Osteoblast (primary cell): ENCODE results near the gene MANBA. TPM values are rescaled to one million over a fixed set of nuclear protein-coding genes. Genes with fewer than 3 reads are reported as not detected.
"Not testable (repeated sequence)": the region's sequence is repeated elsewhere in the genome, so short reads cannot be mapped to it uniquely, and the experiment has no call there.

Experiments used
- DNase-seq: peaks from one replicate; pipeline ENCODE4 v3.0.0; 2011; ENCODE audit warnings: low spot score, mixed read lengths; ENCODE audit not compliant: insufficient read length; ENCODE audit errors: missing footprints
- H2AFZ ChIP-seq: 2 replicates; pipeline ENCODE4 v1.6.0; 2011; ENCODE audit warnings: mild to moderate bottlenecking, low read length
- H3K27ac ChIP-seq: 2 replicates; pipeline ENCODE4 v1.5.1; 2011; ENCODE audit warnings: mild to moderate bottlenecking, low read depth, low read length, moderate library complexity
- H3K27me3 ChIP-seq: 2 replicates; pipeline ENCODE4 v1.6.0; 2012; ENCODE audit warnings: mild to moderate bottlenecking, control low read depth, inconsistent platforms, low read length, moderate library complexity; ENCODE audit not compliant: insufficient read depth
- H3K36me3 ChIP-seq: 2 replicates; pipeline ENCODE4 v1.5.1; 2011; ENCODE audit warnings: mild to moderate bottlenecking, low read length, control low read depth, moderate library complexity; ENCODE audit not compliant: insufficient read depth
- H3K4me1 ChIP-seq: 2 replicates; pipeline ENCODE4 v1.5.1; 2011; ENCODE audit warnings: mild to moderate bottlenecking, low read length, control low read depth, moderate library complexity; ENCODE audit not compliant: insufficient read depth
- H3K4me2 ChIP-seq: 2 replicates; pipeline ENCODE4 v1.6.0; 2011; ENCODE audit warnings: mild to moderate bottlenecking, low read length; ENCODE audit not compliant: insufficient read depth
- H3K4me3 ChIP-seq: fragments of 200-600 bp; sonication (generic); 3 replicates; pipeline ENCODE4 v1.5.1; 2012; ENCODE audit warnings: mild to moderate bottlenecking, low read length, inconsistent platforms; ENCODE audit not compliant: insufficient read depth
- H3K79me2 ChIP-seq: 2 replicates; pipeline ENCODE4 v1.6.0; 2012; ENCODE audit warnings: mild to moderate bottlenecking, low read length, control low read depth, inconsistent platforms; ENCODE audit not compliant: insufficient read depth
- H3K9me3 ChIP-seq: 2 replicates; pipeline ENCODE4 v1.5.1; 2011; ENCODE audit warnings: low read depth, low read length, control low read depth
- H4K20me1 ChIP-seq: 2 replicates; pipeline ENCODE4 v1.6.0; 2012; ENCODE audit warnings: mild to moderate bottlenecking, low read length, control low read depth; ENCODE audit not compliant: insufficient read depth
- total RNA-seq: library from RNA; depleted of rRNA; stranded (reverse); fragments of >200 nt; gene quantifications from 2 replicates; pipeline ENCODE4 v1.2.3, GENCODE V29; 2012
- TF ChIP-seq, protein P1 (sequence below): IDR thresholded peaks from 2 replicates; pipeline ENCODE4 v1.5.1; 2011; ENCODE audit warnings: mild to moderate bottlenecking, low read depth, low read length, moderate library complexity; ENCODE audit errors: extremely low read depth

MANBA gene
- total RNA-seq, 1 donor, result 64.1 TPM

DNA sequence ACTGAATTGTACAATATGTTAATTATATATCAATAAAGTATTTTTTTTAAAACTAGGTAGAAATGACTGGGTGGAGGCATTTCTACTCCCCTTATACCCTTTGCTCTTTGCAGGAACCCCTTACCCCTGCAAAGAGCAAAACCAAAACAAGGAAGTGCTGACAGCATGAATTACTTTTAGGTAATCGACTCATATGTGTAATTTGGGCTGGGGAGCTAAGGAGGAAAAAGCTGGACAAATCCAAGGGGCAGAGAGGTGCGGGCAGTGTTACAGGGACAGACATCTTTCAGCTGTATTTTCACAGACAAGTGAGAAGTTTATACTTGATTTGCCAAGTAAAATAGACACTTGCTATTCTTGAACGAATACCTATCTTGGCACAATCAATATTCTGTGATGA lies 35.5 kb downstream of the MANBA start:
- TF ChIP-seq, protein P1, sequence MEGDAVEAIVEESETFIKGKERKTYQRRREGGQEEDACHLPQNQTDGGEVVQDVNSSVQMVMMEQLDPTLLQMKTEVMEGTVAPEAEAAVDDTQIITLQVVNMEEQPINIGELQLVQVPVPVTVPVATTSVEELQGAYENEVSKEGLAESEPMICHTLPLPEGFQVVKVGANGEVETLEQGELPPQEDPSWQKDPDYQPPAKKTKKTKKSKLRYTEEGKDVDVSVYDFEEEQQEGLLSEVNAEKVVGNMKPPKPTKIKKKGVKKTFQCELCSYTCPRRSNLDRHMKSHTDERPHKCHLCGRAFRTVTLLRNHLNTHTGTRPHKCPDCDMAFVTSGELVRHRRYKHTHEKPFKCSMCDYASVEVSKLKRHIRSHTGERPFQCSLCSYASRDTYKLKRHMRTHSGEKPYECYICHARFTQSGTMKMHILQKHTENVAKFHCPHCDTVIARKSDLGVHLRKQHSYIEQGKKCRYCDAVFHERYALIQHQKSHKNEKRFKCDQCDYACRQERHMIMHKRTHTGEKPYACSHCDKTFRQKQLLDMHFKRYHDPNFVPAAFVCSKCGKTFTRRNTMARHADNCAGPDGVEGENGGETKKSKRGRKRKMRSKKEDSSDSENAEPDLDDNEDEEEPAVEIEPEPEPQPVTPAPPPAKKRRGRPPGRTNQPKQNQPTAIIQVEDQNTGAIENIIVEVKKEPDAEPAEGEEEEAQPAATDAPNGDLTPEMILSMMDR, result no peak

GRCh38 chr4:102723511-102723910 lies 37.3 kb downstream of the MANBA start:
- H3K4me3 ChIP-seq, result no peak overlapping the region
- H3K36me3 ChIP-seq, result no peaks in the 10 kb centered on the region
- H2AFZ ChIP-seq, result no peak overlapping the region
- H4K20me1 ChIP-seq, result no peaks in the 10 kb centered on the region
- TF ChIP-seq, protein P1, result no peak
- no peaks in the 10 kb centered on the region for H3K79me2 ChIP-seq
- no peaks in the 10 kb centered on the region for H3K4me1 ChIP-seq
- no peak for DNase-seq
- H3K27me3 ChIP-seq, result no peaks in the 10 kb centered on the region
- no peak overlapping the region for H3K4me2 ChIP-seq
- H3K9me3 ChIP-seq, result no peaks in the 10 kb centered on the region
- H3K27ac ChIP-seq, result no peak overlapping the region

More for the DNA sequence above, 35.5 kb downstream of the MANBA start:
- Histone ChIP-seq H3K36me3 (no peaks in the 10 kb centered on the region), H3K4me2 (no peak overlapping the region), H3K4me3 (no peak overlapping the region), H2AFZ (no peak overlapping the region), H3K9me3 (no peaks in the 10 kb centered on the region), H3K79me2 (no peaks in the 10 kb centered on the region), H3K27ac (no peak overlapping the region), H3K27me3 (no peaks in the 10 kb centered on the region), H4K20me1 (no peaks in the 10 kb centered on the region), H3K4me1 (no peaks in the 10 kb centered on the region)
- no peak for DNase-seq

DNA sequence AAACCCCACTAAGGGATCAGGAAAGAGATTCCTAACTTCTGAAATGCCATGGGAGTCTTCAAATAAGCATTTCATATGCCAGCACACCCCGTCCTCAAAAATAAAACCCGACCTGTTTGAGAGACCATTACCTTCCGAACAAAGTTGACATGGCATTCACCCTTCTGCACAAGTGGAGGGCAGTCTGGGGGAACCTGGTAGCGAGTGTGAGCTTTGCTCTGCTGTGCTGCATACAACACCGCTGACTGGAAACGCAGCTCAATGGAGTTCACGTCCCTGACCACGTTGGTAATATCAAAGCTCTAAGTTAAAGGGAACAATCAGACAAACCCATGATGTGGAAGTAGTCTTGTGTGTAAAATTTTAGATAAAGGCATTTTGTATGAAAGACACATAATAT lies 38.0 kb downstream of the MANBA start:
- Histone ChIP-seq H3K4me1 (no peaks in the 10 kb centered on the region), H3K27me3 (no peaks in the 10 kb centered on the region), H3K9me3 (no peaks in the 10 kb centered on the region), H3K4me3 (no peak overlapping the region), H2AFZ (no peak overlapping the region), H3K4me2 (no peak overlapping the region), H3K36me3 (no peaks in the 10 kb centered on the region), H3K79me2 (no peaks in the 10 kb centered on the region), H3K27ac (no peak overlapping the region), H4K20me1 (no peaks in the 10 kb centered on the region)
- TF ChIP-seq, protein P1, result no peak
- no peak for DNase-seq

DNA sequence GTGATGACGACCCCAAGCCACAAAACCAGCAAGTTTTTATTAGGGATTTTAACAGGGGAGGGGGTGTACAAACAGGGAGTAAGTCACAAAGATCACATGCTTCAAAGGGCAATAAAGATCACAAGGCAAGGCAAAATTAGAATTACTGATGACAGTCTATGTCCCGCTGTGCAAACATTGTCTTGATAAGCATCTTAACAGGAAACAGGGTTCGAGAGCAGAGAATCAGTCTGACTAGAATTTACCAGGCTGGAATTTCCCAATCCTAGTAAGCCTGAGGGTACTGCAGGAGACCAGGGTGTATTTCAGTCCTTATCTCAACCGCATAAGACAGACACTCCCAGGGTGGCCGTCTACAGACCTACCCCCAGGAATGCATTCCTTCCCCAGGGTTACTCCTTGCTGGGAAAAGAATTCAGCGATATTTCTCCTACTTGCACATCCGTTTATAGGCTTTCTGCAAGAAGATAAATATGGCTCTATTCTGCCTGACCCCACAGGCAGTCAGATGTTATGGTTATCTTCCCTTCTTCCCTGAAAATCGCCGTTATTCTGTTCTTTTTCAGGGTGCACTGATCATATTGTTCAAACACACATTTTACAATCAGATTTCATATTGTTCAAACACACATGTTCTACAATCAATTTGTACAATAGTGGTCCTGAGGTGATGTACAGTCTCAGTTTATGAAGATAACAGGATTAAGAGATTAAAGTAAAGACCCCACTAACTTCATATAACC lies 41.8 kb downstream of the MANBA start:
- H3K27me3 ChIP-seq, H3K4me3 ChIP-seq, DNase-seq, H3K9me3 ChIP-seq, H3K79me2 ChIP-seq, H2AFZ ChIP-seq, H3K4me2 ChIP-seq, H3K4me1 ChIP-seq, H3K27ac ChIP-seq, H4K20me1 ChIP-seq, H3K36me3 ChIP-seq: not testable (repeated sequence)
